ENCODE data around the gene RPL38. TPM values are rescaled to one million over a fixed set of nuclear protein-coding genes. Genes with fewer than 3 reads are reported as not detected.

The RPL38 gene
- total RNA-seq, 1 donor from 2014 or later, result 1,028 TPM

DNA sequence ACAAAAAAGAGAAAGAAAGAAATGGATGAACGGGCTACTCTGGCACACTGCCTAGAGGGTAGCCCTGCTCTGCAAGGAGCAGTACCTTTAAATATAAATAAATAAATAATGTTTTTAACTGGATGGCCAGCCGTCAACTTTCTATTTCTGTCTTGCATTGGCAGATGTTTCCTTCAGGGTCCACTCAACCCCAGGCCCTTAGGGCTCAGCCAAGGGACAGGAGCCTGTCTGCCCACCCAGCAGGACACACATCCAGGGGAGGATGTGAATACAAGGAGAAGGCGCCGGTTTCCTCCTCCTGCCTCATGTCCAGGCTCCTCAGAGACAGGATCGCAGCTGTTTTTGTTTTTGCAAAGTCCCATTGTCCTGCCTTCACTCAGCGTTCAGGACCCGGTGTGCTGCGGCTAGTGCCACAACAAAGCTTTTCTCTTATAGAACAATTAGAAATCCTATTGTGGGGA, 32.5 kb downstream of the RPL38 start:
- Mint-ChIP-seq H3K36me3 (no peaks in the 10 kb centered on the region), H3K9me3 (no peaks in the 10 kb centered on the region), H3K27me3 (peaks cover 3% of the 10 kb centered on the region), H3K27ac (no peak overlapping the region), H3K4me3 (no peak overlapping the region), H3K4me1 (ENCODE audit: unreplicated experiment) (peaks cover 14% of the 10 kb centered on the region)
- TF ChIP-seq, protein P1, sequence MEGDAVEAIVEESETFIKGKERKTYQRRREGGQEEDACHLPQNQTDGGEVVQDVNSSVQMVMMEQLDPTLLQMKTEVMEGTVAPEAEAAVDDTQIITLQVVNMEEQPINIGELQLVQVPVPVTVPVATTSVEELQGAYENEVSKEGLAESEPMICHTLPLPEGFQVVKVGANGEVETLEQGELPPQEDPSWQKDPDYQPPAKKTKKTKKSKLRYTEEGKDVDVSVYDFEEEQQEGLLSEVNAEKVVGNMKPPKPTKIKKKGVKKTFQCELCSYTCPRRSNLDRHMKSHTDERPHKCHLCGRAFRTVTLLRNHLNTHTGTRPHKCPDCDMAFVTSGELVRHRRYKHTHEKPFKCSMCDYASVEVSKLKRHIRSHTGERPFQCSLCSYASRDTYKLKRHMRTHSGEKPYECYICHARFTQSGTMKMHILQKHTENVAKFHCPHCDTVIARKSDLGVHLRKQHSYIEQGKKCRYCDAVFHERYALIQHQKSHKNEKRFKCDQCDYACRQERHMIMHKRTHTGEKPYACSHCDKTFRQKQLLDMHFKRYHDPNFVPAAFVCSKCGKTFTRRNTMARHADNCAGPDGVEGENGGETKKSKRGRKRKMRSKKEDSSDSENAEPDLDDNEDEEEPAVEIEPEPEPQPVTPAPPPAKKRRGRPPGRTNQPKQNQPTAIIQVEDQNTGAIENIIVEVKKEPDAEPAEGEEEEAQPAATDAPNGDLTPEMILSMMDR (conservative IDR thresholded peaks at IDR 0.05), result no peak
- DNase-seq (ENCODE audit: extremely low spot score, unreplicated experiment), result no peak

DNA sequence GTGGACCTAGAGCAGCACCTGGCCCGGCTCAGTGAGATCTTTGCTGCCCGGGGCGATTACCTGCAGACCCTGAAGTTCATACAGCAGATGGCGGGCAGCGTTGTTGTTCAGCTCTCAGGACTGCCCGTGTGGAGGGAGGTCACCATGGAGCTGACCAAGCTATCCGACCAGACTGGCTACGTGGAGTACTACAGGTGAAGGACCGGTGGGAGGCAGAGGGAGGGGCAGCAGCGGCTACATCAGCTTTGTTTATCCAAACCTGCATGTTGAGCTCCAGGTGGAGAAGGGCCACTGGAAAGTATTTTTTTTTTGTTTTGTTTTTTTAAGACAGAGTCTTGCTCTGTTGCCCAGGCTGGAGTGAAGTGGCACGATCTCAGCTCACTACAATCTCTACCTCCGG, 33.8 kb downstream of the RPL38 start:
- TF ChIP-seq, protein P1 (conservative IDR thresholded peaks at IDR 0.05), result no peak
- Mint-ChIP-seq H3K4me1 (ENCODE audit: unreplicated experiment) (peaks cover 15% of the 10 kb centered on the region), H3K27me3 (peaks cover 3% of the 10 kb centered on the region), H3K9me3 (no peaks in the 10 kb centered on the region), H3K36me3 (no peaks in the 10 kb centered on the region), H3K27ac (no peak overlapping the region), H3K4me3 (no peak overlapping the region)
- no peak for DNase-seq (ENCODE audit: extremely low spot score, unreplicated experiment)

DNA sequence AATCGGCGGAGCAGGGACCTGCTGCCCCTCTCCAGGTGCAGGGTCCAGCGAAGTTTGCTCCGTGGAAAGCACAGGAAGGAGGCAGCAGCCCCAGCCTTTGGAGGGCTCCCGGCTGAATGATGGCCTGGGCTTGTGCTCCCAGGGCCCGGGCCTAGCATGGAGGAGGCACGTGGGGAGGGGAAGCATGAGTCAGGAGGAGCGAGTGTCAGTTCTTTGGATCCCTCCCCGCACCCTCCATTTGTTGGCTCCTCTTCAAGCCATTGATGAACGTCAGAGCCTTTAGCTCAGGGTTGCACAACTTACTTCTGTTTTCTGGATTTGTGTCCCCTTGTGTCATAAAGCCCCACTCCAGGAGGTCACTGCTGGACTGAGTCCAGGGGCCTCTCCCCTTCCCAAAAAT, 35.7 kb downstream of the RPL38 start:
- no peak overlapping the region for H3K27ac Mint-ChIP-seq
- no peaks in the 10 kb centered on the region for H3K27me3 Mint-ChIP-seq
- no peaks in the 10 kb centered on the region for H3K9me3 Mint-ChIP-seq
- DNase-seq (ENCODE audit: extremely low spot score, unreplicated experiment), result no peak
- H3K4me1 Mint-ChIP-seq (ENCODE audit: unreplicated experiment), result peaks cover 11% of the 10 kb centered on the region
- TF ChIP-seq, protein P1 (conservative IDR thresholded peaks at IDR 0.05), result no peak
- no peaks in the 10 kb centered on the region for H3K36me3 Mint-ChIP-seq
- H3K4me3 Mint-ChIP-seq, result no peak overlapping the region

DNA sequence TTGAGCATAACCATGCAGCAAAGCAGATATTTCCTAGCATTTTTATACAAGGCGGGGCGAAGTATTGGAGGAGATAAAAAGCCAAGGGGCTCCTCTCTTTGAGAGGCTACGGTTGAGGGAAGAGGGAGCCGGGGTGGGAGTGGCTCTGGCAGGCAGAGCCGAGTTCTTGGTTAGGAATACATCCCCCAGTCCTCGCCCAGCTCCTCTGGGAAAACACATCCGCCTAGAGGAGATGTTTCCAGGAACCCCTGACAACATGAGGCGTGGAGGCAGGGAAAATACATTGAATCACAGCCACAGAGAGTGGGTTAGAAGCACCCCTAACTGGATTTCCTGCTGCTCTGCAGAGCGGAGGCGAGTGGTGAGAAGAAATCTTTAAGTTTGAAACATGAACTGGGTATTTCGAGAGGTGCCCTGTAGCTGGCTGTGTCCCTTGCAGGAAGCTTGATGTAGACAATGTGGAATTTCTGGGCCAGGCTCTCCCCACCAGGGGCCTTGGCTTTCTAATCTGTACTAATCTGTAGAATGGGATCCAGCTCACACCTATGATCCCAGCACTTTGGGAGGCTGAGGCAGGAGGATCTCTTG, 37.2 kb downstream of the RPL38 start:
- Mint-ChIP-seq H3K4me3 (no peak overlapping the region), H3K36me3 (no peaks in the 10 kb centered on the region), H3K4me1 (ENCODE audit: unreplicated experiment) (peaks cover 15% of the 10 kb centered on the region), H3K9me3 (no peaks in the 10 kb centered on the region), H3K27me3 (no peaks in the 10 kb centered on the region), H3K27ac (peak overlapping the region; percentile 64)
- TF ChIP-seq, protein P1 (conservative IDR thresholded peaks at IDR 0.05), result no peak
- no peak for DNase-seq (ENCODE audit: extremely low spot score, unreplicated experiment)

DNA sequence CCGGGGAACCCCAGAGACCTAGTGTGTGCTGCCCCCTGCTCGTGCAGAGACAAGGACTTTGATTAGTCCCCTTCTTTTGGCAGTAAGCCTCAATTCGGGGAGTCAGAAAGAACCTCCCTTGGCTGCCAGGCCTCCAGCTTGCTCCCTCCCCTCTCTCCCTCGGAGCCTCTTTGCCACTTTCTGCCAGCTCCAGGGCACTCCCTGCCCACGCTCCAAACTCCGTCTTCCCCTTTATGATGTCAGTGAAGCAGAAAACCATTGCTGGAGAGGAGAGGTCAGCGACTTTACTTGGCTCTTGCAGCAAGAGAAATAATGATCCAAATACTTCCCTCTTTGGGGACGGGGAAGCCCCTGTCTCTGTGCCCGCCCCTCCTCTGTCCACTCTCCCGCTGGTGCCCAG, 38.0 kb downstream of the RPL38 start:
- H3K27me3 Mint-ChIP-seq, result no peaks in the 10 kb centered on the region

More for the DNA sequence above, 38.0 kb downstream of the RPL38 start:
- H3K36me3 Mint-ChIP-seq, result no peaks in the 10 kb centered on the region
- DNase-seq (ENCODE audit: extremely low spot score, unreplicated experiment), result no peak
- H3K4me3 Mint-ChIP-seq, result no peak overlapping the region
- no peak overlapping the region for H3K27ac Mint-ChIP-seq
- TF ChIP-seq, protein P1 (conservative IDR thresholded peaks at IDR 0.05), result no peak
- H3K9me3 Mint-ChIP-seq, result no peaks in the 10 kb centered on the region
- peaks cover 17% of the 10 kb centered on the region for H3K4me1 Mint-ChIP-seq (ENCODE audit: unreplicated experiment)
